GM23248 (cell line): ENCODE measurements around the gene IFT25. TPM values are rescaled to one million over a fixed set of nuclear protein-coding genes. Genes with fewer than 3 reads are reported as not detected.

ENCODE experiments used
- DNase-seq: peaks from one replicate; pipeline ENCODE4 v3.0.0-alpha.2; 2015
- H2AFZ ChIP-seq: fragments of 200-600 bp; sonication (generic); 2 replicates; pipeline ENCODE4 v1.6.1; 2016; ENCODE audit warnings: antibody characterized with exemption
- H3F3A ChIP-seq: fragments of 200-600 bp; sonication (generic); 2 replicates; pipeline ENCODE4 v1.6.1; 2016; ENCODE audit warnings: mild to moderate bottlenecking, antibody characterized with exemption, mixed run types; ENCODE audit not compliant: insufficient read depth
- H3K27ac ChIP-seq: fragments of 200-600 bp; sonication (generic); 2 replicates; pipeline ENCODE4 v1.5.1; 2016; ENCODE audit warnings: mild to moderate bottlenecking
- H3K27me3 ChIP-seq: fragments of 200-600 bp; sonication (generic); replicated peaks from 2 replicates; pipeline ENCODE4 v1.6.1; 2016; ENCODE audit warnings: mild to moderate bottlenecking; ENCODE audit not compliant: insufficient read depth
- H3K36me3 ChIP-seq: fragments of 200-600 bp; sonication (generic); 2 replicates; pipeline ENCODE4 v1.6.1; 2016; ENCODE audit warnings: low read depth, mild to moderate bottlenecking
- H3K4me1 ChIP-seq: fragments of 200-600 bp; sonication (generic); 2 replicates; pipeline ENCODE4 v1.6.1; 2016; ENCODE audit warnings: mild to moderate bottlenecking; ENCODE audit not compliant: insufficient read depth
- H3K4me2 ChIP-seq: fragments of 200-600 bp; sonication (generic); one replicate; pipeline ENCODE4 v1.6.1; 2016; ENCODE audit warnings: mild to moderate bottlenecking; ENCODE audit not compliant: unreplicated experiment
- H3K4me3 ChIP-seq: fragments of 200-600 bp; sonication (generic); 2 replicates; pipeline ENCODE4 v1.5.1; 2016; ENCODE audit warnings: mild to moderate bottlenecking
- H3K79me2 ChIP-seq: fragments of 200-600 bp; sonication (generic); 2 replicates; pipeline ENCODE4 v1.6.1; 2016; ENCODE audit warnings: mild to moderate bottlenecking; ENCODE audit not compliant: insufficient read depth
- H3K9ac ChIP-seq: fragments of 200-600 bp; sonication (generic); 2 replicates; pipeline ENCODE4 v1.6.1; 2016; ENCODE audit warnings: mild to moderate bottlenecking
- H3K9me2 ChIP-seq: fragments of 200-600 bp; sonication (generic); 2 replicates; pipeline ENCODE4 v1.6.1; 2016; ENCODE audit warnings: mixed run types, mild to moderate bottlenecking, moderate library complexity; ENCODE audit not compliant: insufficient read depth
- H3K9me3 ChIP-seq: fragments of 200-600 bp; sonication (generic); one replicate; pipeline ENCODE4 v1.6.1; 2017; ENCODE audit warnings: low read depth
- H4K20me1 ChIP-seq: fragments of 200-600 bp; sonication (generic); 2 replicates; pipeline ENCODE4 v1.6.0; 2016; ENCODE audit not compliant: insufficient read depth
- EZH2 ChIP-seq: fragments of 200-600 bp; sonication (generic); IDR thresholded peaks from 2 replicates; pipeline ENCODE4 v1.6.1; 2018; ENCODE audit warnings: antibody characterized with exemption, mild to moderate bottlenecking; ENCODE audit not compliant: insufficient read depth, poor library complexity, severe bottlenecking
- EZH2phosphoT487 ChIP-seq: fragments of 200-600 bp; sonication (generic); IDR thresholded peaks from 2 replicates; pipeline ENCODE4 v1.6.1; 2018; ENCODE audit warnings: antibody characterized with exemption, moderate library complexity, mild to moderate bottlenecking, low read depth; ENCODE audit not compliant: insufficient read depth
- WGBS, 2 experiments: methylation state at CpG; one replicate each; pipeline ENCODE4 v1.1.6; 2015 to 2017; ENCODE audit warnings: low lambda C conversion rate in 2 of 2, low coverage in 1 of 2; ENCODE audit errors: missing lambda C conversion rate in 2 of 2; 5-methylcytosine and 5-hydroxymethylcytosine counted together
- in situ Hi-C: fragments of 300-500 bp; cut with MboI; formaldehyde crosslinking; loops from 2 replicates; pipeline ENCODE4 v1.15.0; 2020
- polyA plus RNA-seq: library from polyadenylated mRNA; unstranded; fragments of >200 nt; fragmentation: Nextera tagmentation; extraction: Ambion mirVana; gene quantifications from 2 replicates; pipeline ENCODE4 v1.2.1, GENCODE V29; 2016
- total RNA-seq: library from RNA; depleted of rRNA; stranded (reverse); fragments of >200 nt; shearing (Covaris generic); gene quantifications from 2 replicates; pipeline ENCODE4 v1.2.3, GENCODE V29; 2014

IFT25 gene
- total and polyA plus RNA-seq, 2 experiments from 2014 or later: 18.4 to 65.2 TPM

DNA sequence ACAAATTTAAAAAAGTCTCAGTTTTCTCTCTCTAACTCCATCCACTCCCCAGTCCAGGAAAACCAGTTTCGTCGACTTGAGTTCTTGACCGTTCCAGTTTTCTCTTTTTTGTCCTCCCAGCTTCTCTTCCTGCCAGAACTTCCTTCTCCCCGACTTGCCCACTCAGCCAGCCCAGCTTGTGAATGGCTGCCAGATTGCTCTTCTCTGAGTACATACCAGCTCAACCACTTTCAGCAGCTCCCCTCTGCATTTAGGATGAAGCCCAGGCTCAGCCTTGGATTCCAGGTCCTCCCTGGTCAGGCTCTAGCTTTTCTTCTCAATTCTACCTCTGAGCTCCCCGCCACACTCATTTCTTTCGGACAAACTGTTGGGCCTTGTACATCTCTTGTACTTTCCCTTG lies 50.1 kb downstream of the IFT25 start:
- Histone ChIP-seq H3K27me3 (no peaks in the 10 kb centered on the region), H3K4me1 (peaks cover 27% of the 10 kb centered on the region), H4K20me1 (no peaks in the 10 kb centered on the region), H3K79me2 (no peaks in the 10 kb centered on the region), H3K9ac (no peak overlapping the region), H3K9me2 (no peaks in the 10 kb centered on the region), H2AFZ (no peak overlapping the region), H3K4me3 (no peak overlapping the region), H3K27ac (no peak overlapping the region), H3K36me3 (no peaks in the 10 kb centered on the region), H3F3A (peaks cover 36% of the 10 kb centered on the region), H3K4me2 (no peak overlapping the region), H3K9me3 (no peaks in the 10 kb centered on the region)
- no peak for TF ChIP-seq EZH2phosphoT487
- no peak for TF ChIP-seq EZH2
- DNase-seq: peak; percentile 14
- in situ Hi-C loops: no loop called here
- WGBS, 2 experiments: 41 to 42% methylated on average over 6 of the region's 6 CpGs

DNA sequence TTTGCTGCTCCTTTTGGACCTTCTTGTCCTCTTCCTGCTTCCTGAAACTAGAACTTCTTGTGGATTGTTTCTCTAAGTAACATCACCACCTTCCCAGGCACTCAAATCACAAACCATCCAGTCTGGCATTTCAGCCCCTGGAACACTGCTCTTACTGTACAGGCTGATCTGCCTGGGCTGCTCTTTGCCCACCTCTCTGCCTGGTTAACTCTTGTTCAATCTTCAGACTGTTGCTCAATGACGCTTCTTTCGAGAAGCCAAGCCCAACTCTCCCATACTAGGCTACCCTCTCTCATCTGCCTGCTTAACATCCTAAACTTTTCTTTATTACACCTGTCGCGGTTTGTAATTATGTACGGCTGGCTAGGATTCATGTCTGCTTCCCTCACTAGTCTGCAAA lies 50.9 kb downstream of the IFT25 start:
- no peak for DNase-seq
- no peak overlapping the region for H3K4me3 ChIP-seq
- WGBS, 2 experiments: 94% methylated on average over 5 of the region's 5 CpGs
- no peaks in the 10 kb centered on the region for H4K20me1 ChIP-seq
- no peak overlapping the region for H3K9ac ChIP-seq
- in situ Hi-C loops: no loop called here
- no peak overlapping the region for H3K27ac ChIP-seq
- no peaks in the 10 kb centered on the region for H3K36me3 ChIP-seq
- H3K9me3 ChIP-seq: no peaks in the 10 kb centered on the region
- TF ChIP-seq EZH2phosphoT487 (no peak), EZH2 (no peak)
- H2AFZ ChIP-seq: no peak overlapping the region
- H3K27me3 ChIP-seq: no peaks in the 10 kb centered on the region
- H3K79me2 ChIP-seq: no peaks in the 10 kb centered on the region
- no peak overlapping the region for H3K4me2 ChIP-seq
- H3K4me1 ChIP-seq: peaks cover 28% of the 10 kb centered on the region
- H3K9me2 ChIP-seq: no peaks in the 10 kb centered on the region
- H3F3A ChIP-seq: peaks cover 40% of the 10 kb centered on the region

DNA sequence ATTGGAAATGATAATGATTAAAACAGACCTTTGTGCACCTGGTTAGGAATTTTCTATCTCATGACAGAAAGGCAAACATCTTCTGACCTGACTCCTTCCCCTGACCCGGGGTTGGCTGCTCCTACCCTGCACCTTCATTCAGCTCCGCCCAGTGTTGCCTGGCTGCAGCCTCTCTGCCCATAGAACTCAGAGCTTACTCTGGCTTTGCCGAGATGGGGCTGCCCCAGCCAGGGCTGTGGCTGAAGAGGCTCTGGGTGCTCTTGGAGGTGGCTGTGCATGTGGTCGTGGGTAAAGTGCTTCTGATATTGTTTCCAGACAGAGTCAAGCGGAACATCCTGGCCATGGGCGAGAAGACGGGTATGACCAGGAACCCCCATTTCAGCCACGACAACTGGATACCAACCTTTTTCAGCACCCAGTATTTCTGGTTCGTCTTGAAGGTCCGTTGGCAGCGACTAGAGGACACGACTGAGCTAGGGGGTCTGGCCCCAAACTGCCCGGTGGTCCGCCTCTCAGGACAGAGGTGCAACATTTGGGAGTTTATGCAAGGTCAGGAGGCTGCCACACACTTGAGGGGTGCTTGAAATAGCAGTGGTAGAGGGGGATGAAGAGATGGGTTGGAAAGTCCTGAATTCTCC lies 51.4 kb downstream of the IFT25 start, which contains the start of gene DIO1:
TSS of gene DIO1 (plus strand) at position 189 of the 638 bp plus-strand sequence. CDS start at position 213, 24 bp downstream.
- peaks cover 37% of the 10 kb centered on the region for H3F3A ChIP-seq
- no peaks in the 10 kb centered on the region for H3K27me3 ChIP-seq
- peaks cover 26% of the 10 kb centered on the region for H3K4me1 ChIP-seq
- no peak within 1 kb of the TSS for H3K27ac ChIP-seq
- H3K4me3 ChIP-seq: no peak within 1 kb of the TSS
- TF ChIP-seq EZH2: no peak
- H3K9ac ChIP-seq: no peak within 1 kb of the TSS
- no peaks in the 10 kb centered on the region for H3K9me3 ChIP-seq
- no peak for DNase-seq
- H3K4me2 ChIP-seq: no peak within 1 kb of the TSS
- no peaks in the 10 kb centered on the region for H3K79me2 ChIP-seq
- WGBS, 2 experiments: 79% methylated on average over 14 of the region's 14 CpGs
- no peak within 1 kb of the TSS for H2AFZ ChIP-seq
- no peaks in the 10 kb centered on the region for H4K20me1 ChIP-seq
- in situ Hi-C loops: no loop called here
- H3K9me2 ChIP-seq: no peaks in the 10 kb centered on the region
- H3K36me3 ChIP-seq: no peaks in the 10 kb centered on the region

DNA sequence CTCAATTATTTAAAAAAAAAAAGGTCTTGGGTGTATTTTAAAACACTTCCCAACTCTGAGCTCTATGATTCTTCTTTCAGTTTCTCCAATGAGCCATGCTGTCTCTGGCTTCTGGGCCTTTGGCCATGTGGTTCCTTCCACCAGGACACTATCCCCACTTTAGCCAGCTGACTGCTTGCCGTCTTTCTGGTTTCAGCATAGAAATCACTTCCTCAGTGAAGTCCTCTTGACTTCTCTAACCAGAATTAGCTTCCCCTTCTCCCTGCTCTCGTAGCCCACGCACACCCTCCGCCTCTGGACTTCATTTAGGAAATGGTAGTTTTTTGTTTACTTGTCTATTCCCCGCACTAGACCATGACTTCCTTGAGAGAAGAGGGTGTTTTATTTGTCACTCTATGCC lies 52.6 kb downstream of the IFT25 start:
- in situ Hi-C loops: no loop called here
- 89 to 94% methylated on average over 5 of the region's 5 CpGs for WGBS, 2 experiments
- Histone ChIP-seq H3K9me3 (no peaks in the 10 kb centered on the region), H3K9me2 (no peaks in the 10 kb centered on the region), H3K4me1 (peaks cover 28% of the 10 kb centered on the region), H3K4me3 (no peak overlapping the region), H3K79me2 (no peaks in the 10 kb centered on the region), H2AFZ (no peak overlapping the region), H4K20me1 (no peaks in the 10 kb centered on the region), H3K27ac (no peak overlapping the region), H3K4me2 (no peak overlapping the region), H3K9ac (no peak overlapping the region), H3K27me3 (no peaks in the 10 kb centered on the region), H3F3A (peaks cover 25% of the 10 kb centered on the region), H3K36me3 (no peaks in the 10 kb centered on the region)
- no peak for DNase-seq
- TF ChIP-seq EZH2phosphoT487 (no peak), EZH2 (no peak)
